ENCODE results near the gene INHBA. TPM values are rescaled to one million over a fixed set of nuclear protein-coding genes. Genes with fewer than 3 reads are reported as not detected.

INHBA gene
- total RNA-seq, 4 donors from 2014 or later, result 5.4 to 18.4 (median 10.8) TPM

DNA sequence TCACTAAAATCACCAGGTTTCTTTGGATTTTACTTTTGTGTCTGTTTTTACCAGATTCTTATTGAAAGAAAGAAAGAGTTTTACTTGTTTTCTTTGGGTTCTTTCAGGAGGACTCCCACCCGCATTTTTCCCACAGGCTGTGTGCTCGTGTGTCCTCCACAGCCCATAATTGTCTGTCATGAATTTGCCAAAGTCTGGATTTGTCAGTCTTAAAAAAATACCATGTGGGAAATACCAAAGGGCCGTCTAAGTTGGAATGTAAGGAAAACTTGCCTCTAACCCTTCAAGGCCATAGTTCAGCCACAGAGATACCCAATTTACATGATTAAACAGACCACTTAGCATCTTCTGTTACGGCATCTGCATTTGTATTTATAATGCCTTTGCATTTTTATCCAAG lies 41.3 kb upstream of the INHBA start:
- DNase-seq, result no peak
- Histone ChIP-seq H3K4me1 (no peaks in the 10 kb centered on the region), H3K27me3 (no peaks in the 10 kb centered on the region), H3K27ac (no peak overlapping the region), H3K36me3 (no peaks in the 10 kb centered on the region), H3K9me3 (no peaks in the 10 kb centered on the region), H3K4me3 (no peak overlapping the region)
- TF ChIP-seq, protein P1, sequence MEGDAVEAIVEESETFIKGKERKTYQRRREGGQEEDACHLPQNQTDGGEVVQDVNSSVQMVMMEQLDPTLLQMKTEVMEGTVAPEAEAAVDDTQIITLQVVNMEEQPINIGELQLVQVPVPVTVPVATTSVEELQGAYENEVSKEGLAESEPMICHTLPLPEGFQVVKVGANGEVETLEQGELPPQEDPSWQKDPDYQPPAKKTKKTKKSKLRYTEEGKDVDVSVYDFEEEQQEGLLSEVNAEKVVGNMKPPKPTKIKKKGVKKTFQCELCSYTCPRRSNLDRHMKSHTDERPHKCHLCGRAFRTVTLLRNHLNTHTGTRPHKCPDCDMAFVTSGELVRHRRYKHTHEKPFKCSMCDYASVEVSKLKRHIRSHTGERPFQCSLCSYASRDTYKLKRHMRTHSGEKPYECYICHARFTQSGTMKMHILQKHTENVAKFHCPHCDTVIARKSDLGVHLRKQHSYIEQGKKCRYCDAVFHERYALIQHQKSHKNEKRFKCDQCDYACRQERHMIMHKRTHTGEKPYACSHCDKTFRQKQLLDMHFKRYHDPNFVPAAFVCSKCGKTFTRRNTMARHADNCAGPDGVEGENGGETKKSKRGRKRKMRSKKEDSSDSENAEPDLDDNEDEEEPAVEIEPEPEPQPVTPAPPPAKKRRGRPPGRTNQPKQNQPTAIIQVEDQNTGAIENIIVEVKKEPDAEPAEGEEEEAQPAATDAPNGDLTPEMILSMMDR (IDR thresholded peaks at IDR 0.05), result no peak
- no peak for TF ChIP-seq POLR2A (IDR thresholded peaks at IDR 0.05)
- intact Hi-C loops (cut with DNase I; ENCODE audit: low total_unique reads), result no loop called here

DNA sequence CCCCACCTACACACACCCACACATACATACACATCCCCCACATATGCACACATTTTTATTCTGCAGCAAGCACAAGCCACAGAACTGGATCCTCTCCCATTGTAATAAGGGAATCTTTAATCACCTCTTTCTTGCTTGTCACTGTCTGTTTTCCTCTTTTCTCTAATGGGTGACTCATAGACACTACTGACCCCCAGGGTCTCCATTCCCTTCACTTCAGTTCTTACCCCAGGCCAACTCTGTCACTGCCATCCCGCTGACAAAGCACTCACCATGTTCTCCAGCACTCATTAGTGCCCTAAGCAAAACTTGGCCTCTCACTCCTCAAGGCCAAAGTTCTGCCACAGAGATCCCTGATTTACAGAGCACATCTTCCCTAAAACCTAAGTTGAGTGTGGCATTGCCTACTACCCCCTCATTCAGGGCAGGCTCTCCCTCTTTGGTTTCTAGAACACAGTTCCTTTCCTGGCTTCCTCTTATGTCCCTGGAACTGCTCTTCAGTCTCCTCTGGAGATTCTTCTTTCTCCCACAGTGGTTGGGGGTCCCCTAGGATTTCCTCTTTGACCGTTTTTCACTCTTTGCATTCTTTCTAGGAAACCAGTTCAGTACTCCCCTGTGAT lies 39.6 kb upstream of the INHBA start:
- intact Hi-C loops (cut with DNase I; ENCODE audit: low total_unique reads), result no loop called here
- no peaks in the 10 kb centered on the region for H3K27me3 ChIP-seq
- no peaks in the 10 kb centered on the region for H3K4me1 ChIP-seq
- H3K36me3 ChIP-seq, result no peaks in the 10 kb centered on the region
- H3K27ac ChIP-seq, result no peak overlapping the region
- H3K4me3 ChIP-seq, result no peak overlapping the region
- no peaks in the 10 kb centered on the region for H3K9me3 ChIP-seq
- TF ChIP-seq, protein P1 (IDR thresholded peaks at IDR 0.05), result no peak
- no peak for TF ChIP-seq POLR2A (IDR thresholded peaks at IDR 0.05)
- DNase-seq, result no peak

DNA sequence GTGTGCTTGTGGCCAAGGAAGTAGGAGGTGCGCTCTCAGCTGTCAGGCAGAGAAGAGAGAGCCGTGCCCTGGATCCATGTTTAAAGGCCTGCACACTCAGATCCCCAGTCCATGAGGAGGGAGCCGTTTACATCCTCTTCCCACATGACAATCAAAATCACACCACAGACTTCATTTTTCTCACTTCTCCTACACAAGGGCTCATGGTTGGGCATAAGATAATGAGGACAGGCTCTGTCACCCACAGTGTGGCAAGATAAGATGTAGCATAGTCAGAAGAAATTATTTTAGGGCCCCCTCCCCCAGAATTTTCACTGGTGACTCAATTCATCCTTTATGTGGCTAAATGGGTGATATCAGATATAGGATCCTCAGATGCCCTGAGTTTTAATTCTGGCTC lies 35.9 kb upstream of the INHBA start:
- TF ChIP-seq POLR2A (IDR thresholded peaks at IDR 0.05), result no peak
- TF ChIP-seq, protein P1 (IDR thresholded peaks at IDR 0.05), result no peak
- Histone ChIP-seq H3K27me3 (no peaks in the 10 kb centered on the region), H3K27ac (no peak overlapping the region), H3K9me3 (no peaks in the 10 kb centered on the region), H3K4me1 (no peaks in the 10 kb centered on the region), H3K36me3 (no peaks in the 10 kb centered on the region), H3K4me3 (no peak overlapping the region)
- DNase-seq, result no peak
- intact Hi-C loops (cut with DNase I; ENCODE audit: low total_unique reads), result no loop called here

DNA sequence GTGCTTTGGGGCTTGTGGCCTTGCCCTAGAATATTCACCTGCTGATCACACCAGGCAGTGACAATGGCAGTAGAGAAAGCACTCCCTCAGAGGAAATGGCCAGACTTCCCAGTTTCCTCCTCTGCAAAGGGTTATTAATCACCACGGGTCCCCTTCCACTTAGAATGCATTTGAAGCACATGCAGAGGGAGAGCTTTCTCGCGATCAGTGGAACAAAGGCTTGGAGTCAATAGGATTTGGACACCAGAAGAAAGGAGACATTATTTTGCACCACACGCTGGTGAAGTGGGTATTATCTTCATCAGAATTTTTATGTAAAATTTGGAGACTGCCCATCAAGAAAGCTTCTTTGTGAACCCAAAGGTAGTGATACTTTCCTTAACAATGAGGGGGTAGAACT lies 35.4 kb upstream of the INHBA start:
- Histone ChIP-seq H3K4me3 (no peak overlapping the region), H3K27ac (no peak overlapping the region), H3K4me1 (no peaks in the 10 kb centered on the region), H3K9me3 (no peaks in the 10 kb centered on the region), H3K36me3 (no peaks in the 10 kb centered on the region), H3K27me3 (no peaks in the 10 kb centered on the region)
- TF ChIP-seq, protein P1 (IDR thresholded peaks at IDR 0.05), result no peak
- no peak for TF ChIP-seq POLR2A (IDR thresholded peaks at IDR 0.05)
- no peak for DNase-seq
- intact Hi-C loops (cut with DNase I; ENCODE audit: low total_unique reads), result no loop called here

DNA sequence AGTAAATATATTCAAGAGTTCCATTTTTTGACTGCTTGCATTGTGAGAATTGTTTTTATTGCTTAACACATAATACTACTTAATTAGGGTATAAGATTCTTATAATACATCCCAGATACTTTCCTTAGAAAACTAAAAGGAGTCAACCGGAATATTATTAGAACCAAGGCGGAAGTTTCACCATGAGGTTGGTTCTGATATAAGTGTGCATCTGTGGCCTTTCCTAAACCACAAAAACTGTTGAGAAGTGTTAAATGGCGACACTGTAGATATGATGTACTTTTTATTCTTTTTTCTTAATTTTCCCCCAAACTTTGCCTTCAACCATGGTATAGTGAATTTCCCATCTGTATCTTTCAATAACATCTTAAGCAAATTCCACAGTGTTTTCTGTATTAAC lies 32.3 kb upstream of the INHBA start:
- DNase-seq, result no peak
- no peaks in the 10 kb centered on the region for H3K36me3 ChIP-seq
- no peak overlapping the region for H3K27ac ChIP-seq
- no peaks in the 10 kb centered on the region for H3K4me1 ChIP-seq
- TF ChIP-seq, protein P1 (IDR thresholded peaks at IDR 0.05), result no peak
- no peak for TF ChIP-seq POLR2A (IDR thresholded peaks at IDR 0.05)
- H3K27me3 ChIP-seq, result no peaks in the 10 kb centered on the region
- no peak overlapping the region for H3K4me3 ChIP-seq
- intact Hi-C loops (cut with DNase I; ENCODE audit: low total_unique reads), result no loop called here
- no peaks in the 10 kb centered on the region for H3K9me3 ChIP-seq
